HUDEP-2 (cell line): Measurements from ENCODE around the gene SEC61B.
A peak's percentile ranks its signal among the peaks of the same experiment; 100 is the strongest.
"Not testable (repeated sequence)": the region's sequence is repeated elsewhere in the genome, so short reads cannot be mapped to it uniquely, and the experiment has no call there.

Source experiments
- DNase-seq, 76 experiments: peaks; one replicate each; lab custom pipeline; 2025; ENCODE audit not compliant: unreplicated experiment in 76 of 76; lab: John Stamatoyannopoulos, UW

The SEC61B gene

DNA sequence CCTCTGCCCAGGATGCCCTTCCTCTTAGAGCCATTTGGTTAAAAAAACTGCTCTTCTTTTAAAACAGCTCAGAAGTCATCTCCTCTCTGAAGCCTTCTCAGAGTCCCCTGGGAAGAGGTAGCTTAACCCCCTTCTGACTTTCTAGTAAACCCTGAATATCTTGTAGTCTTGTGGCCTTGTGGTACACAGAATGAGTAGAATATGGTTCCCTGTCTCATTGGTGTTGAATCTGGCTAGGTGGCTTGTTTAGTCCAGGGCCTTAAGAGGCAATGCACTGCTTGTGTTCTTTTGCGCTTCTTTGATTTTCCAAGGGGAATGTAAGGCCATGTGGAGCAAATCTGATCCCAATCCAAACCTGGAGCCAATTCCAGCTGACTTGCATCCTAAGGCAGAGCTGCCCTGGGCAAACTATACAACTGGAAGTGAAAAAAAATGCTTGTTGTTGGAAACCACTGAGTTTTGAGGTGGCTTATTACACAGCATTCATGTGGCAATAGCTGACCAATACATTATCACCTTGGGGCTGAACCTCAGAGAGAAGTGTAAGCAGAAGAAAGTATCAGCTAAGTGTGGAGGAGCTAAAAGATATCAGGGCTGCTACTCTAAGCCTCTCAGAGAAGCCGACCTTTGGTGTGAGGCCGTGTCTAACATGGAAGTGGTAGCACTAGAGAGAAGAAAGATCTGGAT is 31.3 kb upstream of the SEC61B start:
- no peak for DNase-seq

DNA sequence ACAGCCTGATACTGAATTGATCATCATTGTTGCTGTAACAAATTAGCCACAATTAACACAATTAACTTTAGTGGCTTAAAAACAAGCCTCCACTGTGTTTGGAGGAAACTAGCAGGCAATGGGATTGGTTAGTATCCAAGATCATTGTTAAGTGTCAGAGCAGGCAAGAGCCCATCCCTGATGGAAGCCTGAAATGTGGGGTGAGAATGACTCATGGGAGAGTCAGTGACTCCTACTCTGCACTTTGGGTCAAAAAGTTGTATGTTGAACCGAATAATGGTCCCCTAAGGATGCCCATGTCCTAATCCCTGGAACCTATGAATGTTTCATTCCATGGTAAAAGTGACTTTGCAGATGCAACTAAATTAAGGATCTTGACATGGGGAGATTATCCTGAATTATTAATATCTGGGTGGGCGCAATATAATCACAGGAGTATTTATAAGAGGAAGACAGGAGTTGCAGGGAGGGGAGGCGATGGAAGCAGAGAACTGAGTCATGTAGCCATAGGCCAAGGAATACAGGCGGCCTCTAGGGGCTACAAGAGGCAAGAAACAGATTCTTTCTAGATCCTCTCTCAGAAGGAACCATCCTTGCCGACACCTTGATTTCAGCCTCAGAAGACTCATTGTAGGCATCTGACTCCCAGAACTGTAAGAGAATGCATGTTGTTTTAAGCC is 29.2 kb upstream of the SEC61B start:
- peak in 1 of 76 experiments; percentile 5 for DNase-seq

DNA sequence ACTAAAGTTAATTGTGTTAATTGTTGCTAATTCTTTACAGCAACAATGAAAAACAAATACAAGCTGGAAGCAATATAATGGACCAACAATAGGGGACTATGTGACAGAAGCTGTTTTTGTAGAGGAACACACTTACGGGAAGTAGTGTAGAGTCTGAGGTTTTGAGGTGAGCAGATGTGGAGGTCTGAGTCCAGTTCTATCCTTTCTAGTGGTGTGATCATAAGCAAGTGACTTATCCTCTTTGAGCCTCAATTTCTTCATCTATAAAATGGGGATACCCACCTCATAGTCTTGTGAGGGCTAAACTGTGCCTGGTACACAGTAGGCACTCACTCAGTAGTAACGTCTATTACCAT is 28.6 kb upstream of the SEC61B start:
- DNase-seq = no peak

DNA sequence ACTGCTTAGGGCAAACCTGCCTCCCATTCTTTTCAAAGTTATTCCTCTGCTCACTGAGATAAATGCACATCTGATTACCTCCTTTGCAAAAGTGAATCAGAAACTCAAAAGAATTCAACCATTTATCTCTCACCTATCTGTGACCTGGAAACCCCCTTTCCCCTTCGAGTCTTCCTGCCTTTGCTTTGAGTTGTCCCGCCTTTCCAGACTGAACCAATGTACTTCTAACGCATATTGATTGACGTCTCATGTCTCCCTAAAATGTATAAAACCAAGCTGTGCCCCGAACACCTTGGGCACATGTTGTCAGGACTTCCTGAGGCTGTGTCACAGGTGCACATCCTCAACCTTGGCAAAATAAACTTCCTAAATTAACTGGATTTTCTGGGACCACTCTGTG is 25.6 kb upstream of the SEC61B start:
- not testable (repeated sequence) for DNase-seq

DNA sequence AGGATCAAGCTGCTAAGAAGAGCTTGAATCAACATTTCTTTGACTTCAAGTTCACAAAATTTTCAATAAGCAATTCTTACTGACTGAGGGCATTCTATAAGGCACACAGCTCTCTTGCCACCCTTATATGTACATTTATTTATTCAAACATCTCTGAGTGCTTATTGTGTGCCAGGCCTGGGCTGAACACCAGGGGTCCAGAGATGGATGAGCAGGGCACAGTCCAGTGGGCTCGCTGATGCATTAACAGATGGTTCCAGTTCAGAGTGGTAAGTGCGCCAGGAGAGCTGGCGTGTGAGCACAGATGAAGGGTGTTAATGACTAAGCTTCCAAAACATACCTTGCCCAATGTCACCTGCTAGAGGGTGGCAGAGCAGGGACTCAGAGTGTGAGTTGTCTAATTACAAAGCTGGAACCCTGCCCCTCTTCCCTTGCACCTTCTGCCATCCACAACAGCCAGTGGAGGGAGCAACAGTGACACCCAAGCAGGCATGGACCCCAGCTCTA is 24.9 kb upstream of the SEC61B start:
- no peak for DNase-seq

DNA sequence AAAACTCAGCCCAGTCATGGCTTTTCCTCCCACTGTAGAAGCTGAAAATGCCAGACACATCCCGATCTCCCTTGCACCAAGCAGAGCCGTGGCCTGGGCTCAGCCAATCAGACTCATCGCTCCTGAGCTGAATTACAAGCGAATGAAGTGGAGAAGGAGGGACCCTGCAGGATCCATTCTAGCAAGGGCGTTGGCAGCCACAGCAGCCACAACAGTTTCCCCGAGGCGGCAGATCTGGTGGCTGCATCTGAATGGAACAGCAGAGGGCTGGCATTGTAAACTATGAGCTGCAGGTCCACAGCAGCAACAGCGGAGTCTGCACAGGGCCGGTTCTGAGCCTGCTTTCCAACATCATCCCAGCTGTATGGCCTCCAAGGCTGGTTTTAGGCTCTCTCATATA is 24.1 kb upstream of the SEC61B start:
- DNase-seq = no peak

DNA sequence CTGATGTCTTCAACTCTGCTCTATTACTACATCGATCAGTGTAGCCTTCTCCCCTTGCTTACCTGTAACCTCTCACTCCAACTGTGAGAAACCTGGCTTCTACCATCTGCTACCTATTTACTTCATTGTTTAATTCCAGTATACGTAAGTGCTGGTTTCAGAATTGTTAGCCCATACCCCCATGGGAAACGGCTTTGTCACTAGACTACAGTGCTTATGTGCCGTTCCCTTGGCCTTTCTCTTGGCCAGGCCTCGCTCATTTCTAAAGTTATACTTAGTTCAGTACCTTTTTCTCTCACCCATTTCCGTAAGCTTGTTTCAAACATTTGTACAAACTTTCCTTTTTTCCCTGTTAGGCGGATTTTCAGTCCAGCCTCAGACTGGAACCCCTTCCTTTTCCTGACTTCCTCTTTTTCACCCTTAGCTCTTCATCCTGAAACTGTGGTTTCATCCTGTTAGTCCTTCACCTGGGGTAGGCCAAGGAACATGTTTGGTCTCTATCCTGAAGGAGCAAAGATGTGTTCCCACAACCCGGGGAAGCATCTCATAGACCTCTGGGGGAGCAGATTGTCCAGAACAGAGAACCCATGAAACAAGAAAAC is 22.0 kb upstream of the SEC61B start:
- DNase-seq = no peak

DNA sequence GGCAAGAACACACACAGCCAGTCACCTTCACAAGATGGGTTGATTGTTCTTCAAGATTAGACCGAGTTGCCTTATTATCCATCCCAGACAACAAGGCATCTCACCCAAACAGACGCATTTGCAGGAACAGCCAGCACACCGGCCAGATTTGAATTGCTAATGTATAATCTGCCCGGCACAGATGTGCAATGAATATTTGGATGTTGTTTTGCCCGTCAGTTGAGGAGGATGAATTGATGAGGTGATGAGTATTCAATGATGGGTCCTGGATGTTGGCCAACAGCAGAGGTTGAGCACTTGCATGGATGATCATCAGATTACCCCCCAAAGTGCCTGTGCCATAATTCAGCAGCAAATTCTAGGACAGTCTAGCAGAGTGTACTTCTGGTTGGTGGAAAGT is 20.5 kb upstream of the SEC61B start:
- DNase-seq = no peak

DNA sequence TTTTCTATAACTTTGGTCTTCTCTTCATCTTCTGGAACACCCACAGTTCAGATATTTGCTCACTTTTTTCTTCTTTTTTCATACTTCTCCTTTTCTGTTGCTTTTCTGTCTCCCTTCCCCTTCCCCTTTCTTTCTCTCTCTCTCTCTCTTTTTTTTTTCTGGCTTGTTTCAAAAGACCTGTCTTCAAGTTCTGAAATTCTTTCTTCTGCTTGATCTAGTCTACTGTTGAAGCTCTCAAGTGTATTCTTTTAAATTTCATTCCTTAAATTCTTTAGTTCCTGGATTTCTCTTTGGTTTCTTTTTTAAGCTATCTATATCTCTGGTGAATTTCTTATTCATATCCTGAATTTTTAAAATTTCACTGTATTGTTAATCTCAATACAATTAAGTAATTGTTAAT is 11.5 kb upstream of the SEC61B start:
- DNase-seq = no peak

DNA sequence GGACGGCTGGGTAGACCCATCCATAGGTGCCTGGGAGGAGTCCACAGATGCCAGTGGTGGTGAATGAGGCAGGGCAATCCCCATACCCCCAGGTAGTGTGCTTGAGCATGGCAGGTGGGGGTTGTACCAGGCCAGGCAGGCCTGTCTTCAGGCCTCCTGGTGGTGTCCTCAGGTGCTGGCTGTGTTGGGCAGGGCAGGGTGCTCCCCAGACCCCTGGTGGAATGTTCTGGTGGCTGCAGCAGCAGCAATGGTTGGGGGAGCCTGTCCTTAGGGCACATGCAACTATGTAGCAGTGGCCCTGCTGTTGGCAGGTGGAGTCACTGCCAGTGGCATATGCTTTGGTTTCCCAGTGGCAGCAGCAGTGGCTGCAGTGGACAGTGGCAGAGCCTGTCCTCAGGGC is 10.3 kb upstream of the SEC61B start:
- DNase-seq = peak in 1 of 76 experiments; percentile 3

DNA sequence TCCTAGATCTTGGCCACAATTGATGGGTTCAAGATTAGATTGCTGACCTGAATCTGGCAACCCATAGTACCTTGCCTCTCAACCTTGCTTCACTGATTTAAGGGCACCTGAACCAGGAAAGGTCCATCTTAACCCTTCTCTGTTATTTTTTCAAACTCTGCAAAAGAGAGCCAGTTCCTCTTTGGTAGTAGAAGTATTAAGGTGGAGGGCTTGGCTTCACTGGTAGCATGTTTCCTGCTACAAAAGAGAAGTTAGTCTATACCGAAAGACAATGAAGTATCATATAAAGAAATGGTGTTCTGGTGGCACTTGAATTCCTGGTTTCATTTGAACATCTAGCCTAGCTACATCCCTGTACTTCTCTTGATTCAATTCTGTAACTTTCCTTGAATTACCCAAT is 8.9 kb upstream of the SEC61B start:
- DNase-seq = no peak

DNA sequence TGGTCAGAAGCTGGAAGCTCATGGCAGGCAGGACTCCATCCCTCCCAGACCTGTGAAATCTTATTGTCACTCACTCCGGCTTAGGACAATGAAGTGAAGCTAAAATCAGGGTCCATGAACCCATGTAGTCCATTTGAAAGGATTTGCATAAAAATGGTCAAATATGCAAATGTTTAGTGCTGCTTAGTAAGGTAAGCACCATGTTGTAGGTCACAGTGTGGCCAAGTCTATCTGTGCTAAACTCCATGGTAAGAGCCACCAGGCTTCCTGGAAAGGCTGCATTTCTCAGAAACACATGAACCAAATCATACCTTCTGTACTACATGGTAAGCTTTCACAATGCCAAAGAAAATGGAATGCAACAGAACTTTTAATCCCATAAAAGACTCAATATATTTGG is 6.0 kb upstream of the SEC61B start:
- no peak for DNase-seq

DNA sequence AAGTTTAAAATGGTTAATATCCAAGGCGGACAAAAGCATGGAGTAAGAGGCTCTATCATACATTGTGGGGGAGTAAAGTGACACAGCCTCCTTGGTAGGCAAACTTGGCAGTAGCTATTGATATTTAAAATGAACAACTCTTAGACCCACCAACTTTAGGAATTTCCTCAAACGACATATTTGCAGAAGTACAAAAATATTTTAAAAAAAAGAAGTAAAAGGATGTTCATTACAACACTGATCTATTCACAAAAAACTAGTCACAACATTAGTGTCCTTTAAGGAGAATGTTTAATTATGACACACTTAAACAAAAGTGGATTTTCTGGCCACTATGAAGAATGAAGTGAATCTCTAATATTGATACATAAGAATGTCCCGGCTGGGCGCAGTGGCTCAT is 2.1 kb upstream of the SEC61B start:
- no peak for DNase-seq

DNA sequence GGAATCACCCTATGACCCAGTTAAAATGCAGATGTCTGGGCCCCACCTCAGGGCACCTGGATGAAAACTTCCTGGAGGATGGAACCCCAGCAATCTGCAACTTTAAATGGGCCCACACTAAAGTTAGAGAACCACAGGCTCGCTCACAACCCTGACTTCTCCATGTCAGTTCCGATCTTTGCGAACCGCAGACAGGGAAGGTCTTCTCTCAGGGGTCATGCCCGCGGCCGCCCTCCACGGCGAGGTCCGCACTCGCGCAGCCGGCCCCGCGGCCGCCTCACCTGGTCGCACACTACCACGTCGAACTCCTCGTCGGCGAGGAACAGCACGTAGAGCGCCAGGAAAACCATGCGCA is 839 bp upstream of the SEC61B start:
- DNase-seq = peak in 5 of 76 experiments; percentile 31 to 45 (median 36)

DNA sequence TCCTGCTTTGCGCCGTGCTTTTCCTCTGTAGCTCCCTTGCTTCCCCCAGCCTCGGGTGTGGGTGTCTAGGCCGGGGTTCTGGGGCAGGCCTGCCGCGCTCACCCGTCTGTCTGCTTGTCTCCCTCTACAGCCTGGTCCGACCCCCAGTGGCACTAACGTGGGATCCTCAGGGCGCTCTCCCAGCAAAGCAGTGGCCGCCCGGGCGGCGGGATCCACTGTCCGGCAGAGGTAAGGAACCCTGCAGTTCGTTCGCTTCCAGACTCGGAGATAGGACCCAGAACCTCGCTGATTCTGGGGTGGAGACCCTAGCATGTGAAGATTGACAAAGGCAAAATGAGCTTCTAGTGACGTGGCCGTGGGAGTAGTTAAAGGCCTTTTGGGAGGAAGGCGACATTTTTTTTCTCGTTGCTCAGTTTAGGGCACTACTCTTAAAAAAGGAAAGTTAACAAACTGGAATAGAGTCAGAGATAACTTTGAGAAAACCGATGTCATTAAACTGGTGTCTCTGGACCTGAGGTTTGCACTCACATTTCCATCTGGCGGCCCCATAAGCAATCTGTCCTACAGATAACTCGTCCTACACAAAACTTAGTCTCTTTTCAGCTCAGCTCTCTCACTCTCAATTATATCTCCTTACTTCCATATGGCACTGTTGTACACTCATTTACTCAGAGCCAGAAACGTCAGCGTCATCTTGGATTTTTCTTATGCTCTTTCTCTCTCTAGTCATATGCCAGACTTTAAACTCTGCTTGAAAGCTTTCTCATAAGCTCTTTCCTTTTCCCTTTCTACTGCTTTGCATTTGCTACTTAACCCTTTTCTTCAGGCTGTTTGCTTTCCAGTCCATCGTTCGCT is 561 bp downstream of the SEC61B start:
- DNase-seq = peak in 15 of 76 experiments; percentile 3 to 61 (median 40)

DNA sequence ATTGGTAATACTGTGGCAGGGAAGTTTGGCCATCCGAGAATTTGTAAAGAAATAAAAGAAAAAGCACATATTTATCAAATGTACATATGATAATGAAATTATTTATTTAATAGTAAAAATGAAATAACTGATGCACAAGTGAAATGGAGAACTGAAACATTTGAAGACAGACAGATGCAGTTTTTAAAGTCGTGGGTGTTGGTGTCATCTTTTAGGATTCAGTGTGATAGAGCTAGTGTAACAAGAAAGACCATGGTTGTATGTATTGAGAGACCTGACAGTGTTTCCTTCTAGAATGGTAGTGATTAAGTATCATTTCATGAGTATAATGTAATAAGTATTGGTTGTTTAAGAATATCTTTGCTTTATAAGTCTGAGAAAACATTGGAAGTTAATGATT is 2.4 kb downstream of the SEC61B start:
- DNase-seq = no peak

DNA sequence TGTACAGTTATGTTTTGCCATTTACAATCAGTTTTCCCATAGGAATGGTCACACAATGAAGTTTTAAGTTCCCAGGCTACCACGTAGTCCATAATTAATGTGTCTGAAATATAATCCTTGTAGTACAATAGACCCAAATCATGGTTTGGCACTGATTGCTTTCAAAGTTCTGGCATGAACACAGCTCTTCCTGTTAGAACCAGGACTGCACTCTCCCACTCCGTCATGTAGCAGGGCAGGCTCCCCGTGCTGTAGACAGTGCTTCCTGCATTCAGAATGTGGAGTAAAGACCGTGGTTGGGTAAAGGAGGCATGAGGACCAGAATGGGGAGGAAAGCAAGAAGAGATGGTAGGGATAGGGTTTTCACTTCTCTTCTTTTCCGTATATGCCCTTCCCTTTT is 4.0 kb downstream of the SEC61B start:
- no peak for DNase-seq

DNA sequence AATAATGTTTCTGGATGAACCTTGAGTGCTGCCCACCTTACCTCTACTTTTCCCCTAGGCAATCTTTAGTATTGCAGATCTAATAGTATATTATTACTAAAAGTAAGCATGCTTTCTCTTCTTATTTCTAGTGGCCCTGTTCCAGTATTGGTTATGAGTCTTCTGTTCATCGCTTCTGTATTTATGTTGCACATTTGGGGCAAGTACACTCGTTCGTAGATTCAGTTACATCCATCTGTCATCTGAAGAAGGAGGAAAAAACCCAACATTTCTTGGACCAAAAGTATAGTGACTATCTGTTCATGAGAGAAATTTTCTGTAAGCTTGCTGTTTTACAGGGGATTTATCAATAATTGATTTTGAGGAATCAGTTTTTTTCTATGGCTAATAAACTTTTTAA is 8.1 kb downstream of the SEC61B start:
- no peak for DNase-seq

DNA sequence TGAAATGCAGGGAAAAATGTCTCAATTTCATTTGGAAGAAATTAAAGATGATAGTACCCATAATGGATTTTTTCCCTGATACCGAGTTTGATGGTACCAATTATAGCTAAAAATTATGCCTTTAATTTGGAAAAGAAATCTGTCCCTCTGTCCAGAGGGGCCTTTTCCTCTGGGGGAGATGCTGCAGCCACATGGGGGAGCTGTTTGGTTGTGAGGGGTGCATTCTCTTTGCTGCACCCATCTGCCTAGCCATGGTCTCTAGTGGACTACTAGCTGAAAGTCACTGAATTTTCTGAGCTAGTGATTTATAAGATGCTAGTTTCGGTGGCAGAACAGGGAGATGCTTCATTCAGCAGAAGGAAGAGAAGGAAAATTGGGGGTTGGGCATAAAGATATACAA is 9.6 kb downstream of the SEC61B start:
- peak in 8 of 76 experiments; percentile 1 to 22 (median 6) for DNase-seq

DNA sequence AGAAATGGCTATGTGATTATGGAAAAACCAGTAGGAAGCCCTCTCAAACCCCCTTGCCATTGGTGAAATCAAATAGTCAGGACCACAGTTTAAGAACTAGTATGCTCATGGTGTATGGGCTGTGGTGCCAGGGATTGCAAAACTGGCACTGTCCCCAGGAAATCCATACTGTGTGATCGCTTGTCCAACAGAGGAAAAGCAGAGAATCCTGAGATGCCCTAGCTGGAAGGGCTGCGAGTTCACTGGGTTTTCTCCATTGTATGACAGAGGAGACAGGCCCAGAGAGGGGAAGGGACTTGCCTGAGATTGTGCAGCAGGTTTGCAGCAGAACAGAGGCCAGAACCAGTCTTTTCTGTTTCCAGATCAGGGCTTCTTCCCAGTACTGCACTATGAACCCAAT is 12.5 kb downstream of the SEC61B start:
- DNase-seq = no peak

DNA sequence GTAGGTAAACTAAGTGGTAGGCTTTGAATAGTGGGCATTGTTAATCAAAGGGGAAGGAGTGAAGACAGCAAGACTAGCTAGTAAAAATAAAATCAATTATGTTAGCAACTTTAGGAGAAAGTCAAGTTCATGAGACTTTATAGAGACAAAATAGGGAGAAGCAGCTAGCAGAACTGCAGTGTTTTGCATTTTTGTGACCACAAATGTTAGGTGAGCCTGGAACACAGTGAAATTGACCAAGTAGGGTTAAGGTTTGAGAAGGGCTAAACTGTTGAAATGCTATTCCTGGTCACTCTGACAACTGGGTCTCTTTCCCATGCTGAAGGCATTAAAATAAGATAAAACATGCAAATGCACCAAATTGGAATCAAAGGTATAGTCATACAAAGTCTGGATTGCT is 13.0 kb downstream of the SEC61B start:
- DNase-seq = no peak
